ENCODE results near the gene SLC5A11.
"Not testable (repeated sequence)": the region's sequence is repeated elsewhere in the genome, so short reads cannot be mapped to it uniquely, and the experiment has no call there.

SLC5A11 gene, protein sequence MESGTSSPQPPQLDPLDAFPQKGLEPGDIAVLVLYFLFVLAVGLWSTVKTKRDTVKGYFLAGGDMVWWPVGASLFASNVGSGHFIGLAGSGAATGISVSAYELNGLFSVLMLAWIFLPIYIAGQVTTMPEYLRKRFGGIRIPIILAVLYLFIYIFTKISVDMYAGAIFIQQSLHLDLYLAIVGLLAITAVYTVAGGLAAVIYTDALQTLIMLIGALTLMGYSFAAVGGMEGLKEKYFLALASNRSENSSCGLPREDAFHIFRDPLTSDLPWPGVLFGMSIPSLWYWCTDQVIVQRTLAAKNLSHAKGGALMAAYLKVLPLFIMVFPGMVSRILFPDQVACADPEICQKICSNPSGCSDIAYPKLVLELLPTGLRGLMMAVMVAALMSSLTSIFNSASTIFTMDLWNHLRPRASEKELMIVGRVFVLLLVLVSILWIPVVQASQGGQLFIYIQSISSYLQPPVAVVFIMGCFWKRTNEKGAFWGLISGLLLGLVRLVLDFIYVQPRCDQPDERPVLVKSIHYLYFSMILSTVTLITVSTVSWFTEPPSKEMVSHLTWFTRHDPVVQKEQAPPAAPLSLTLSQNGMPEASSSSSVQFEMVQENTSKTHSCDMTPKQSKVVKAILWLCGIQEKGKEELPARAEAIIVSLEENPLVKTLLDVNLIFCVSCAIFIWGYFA

DNA sequence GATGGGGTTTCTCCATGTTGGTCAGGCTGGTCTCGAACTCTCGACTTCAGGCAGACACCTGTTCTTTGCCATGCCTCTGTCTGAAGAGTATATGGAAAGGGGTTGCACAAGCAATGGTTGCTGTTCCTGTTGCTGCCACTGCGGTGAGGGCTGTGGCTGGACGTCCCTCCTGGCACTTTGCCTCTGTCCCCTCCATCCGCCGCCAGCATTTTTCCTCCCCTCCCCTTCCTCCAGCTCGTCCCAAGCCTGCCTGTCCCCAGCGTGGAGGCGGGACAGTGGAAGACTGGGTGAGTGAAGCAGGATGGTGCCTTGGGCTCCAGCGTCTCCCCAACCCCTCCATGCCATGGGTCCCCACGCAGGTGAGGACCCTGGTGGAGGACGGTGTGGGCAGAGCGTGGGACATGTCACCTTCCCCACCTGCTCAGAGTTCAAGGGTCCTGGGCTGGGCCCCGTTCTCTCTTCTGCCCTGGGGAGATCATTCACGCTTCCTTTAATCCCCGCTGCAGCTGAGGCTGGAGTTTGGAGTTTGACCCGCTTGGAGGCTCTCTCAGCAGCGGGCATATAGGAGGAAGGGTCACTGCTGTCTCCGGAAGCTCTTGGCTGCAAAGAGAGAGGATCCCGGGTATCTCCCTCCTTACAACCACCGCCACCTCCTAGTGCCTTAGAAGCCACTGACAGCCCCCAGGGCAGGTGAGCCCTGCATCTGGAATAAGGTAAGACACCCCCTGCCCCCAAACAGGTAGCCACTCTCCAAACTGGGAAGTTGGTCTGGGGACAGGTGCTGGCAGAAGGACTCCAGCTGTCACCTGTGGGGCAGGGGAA is at the start of gene SLC5A11:
TSS of gene SLC5A11 (plus strand) at position 238 of the 822 bp plus-strand sequence. CDS start 12,681 bp downstream, outside the sequence.
- DNase-seq: no peak

DNA sequence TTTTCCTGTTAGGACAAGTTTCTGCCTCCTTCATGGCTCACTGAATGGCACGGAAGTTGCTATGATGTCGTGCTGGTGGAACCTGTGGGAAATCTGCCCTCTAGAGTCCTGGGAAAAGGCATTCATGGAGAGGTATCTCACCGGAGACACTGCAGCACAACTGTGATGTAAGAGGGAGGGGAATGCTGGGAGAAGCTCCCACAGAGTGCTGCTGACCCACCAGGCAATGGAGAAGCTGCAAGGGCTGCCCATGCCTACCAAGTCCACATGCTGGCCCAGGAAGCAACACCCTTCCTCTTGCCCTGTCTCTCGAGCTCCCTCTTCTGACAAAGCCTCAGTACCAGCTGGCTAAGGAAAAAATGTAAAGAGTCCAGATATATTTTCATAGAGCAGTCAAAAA is 45.2 kb upstream of the SLC5A11 start:
- no peak for DNase-seq

- DNase-seq: no peak
Observed at GRCh38 chr16:24801761-24802302, 43.9 kb upstream of the SLC5A11 start.

DNA sequence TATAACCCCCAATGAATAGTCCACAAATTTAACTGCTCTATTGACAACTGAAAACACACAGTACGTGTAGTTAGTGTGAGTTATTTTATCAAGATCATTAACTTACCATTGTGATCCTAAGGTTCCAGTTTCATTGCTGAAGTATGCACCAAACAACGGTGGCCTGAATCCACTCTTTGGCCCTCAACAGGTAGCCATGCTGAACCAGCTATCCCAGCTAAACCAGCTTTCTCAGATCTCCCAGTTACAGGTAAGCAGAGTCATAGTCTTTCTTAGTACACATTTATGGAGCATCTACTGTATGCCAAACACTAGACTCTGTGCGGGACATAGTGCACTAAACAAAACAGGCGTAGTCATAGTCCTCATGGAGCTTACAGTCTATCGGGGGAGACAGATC is 40.3 kb upstream of the SLC5A11 start:
- DNase-seq: no peak

DNA sequence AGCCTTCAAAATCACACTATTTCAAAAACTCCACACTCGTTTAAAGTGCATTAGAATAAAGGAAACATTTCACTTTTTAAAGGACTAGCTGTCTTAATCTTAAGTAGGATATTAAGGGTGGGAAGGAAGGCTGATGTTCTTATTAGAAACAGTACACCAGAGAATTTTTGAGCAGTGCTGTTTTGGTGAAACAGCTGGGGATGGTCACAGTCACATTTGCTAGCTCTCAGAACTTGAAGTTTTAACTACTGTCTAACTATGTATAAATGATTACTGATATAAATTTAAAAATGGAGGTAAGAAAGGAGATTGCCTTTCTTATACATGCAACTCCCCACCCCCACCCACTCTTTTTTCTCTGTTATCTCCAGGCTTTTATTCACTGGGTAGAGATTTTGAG is 38.5 kb upstream of the SLC5A11 start:
- DNase-seq: no peak

DNA sequence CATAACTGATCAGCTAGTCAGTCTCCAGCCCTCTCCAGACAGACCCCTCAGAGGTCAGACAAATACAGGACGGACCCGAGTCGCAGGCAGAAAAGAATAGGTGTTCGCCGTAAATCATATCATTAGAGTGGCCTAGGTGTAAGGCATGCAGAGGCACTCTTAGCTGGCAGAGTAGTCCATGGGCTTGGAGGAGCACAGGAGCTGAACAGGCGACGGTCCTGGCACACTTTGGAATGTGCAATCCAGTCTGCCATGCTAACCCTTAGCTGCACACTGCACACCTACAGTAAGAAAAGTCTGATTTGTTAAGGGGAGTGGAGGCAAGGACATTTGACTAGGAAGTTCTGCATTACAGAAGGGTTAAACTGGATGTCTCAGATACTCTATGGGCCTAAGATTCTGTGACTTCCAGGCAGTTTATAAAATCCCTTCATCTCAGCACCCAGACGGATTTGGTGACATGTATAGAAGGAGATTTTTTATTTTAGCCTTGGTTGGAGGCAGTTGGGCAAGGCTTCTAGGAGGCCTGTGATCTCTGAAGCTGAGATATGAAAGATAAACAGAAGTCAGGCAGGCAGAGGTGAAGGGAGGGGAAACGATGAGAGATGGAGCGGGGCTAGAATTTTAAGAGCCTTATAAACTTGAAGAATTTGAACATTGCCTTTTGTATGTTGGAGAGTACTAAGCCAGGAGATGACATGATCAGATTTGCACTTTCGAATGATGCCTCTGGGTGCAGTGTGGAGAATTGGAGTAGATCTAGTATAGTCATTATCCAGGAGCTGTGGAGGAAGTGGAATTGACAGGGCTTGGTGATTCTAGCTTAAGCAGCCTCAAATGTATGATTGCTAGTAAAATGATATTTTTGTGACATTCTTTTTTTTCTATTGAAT is 34.6 kb upstream of the SLC5A11 start:
- no peak for DNase-seq

- not testable (repeated sequence) for DNase-seq
Observed at GRCh38 chr16:24812813-24813212, 33.0 kb upstream of the SLC5A11 start.

DNA sequence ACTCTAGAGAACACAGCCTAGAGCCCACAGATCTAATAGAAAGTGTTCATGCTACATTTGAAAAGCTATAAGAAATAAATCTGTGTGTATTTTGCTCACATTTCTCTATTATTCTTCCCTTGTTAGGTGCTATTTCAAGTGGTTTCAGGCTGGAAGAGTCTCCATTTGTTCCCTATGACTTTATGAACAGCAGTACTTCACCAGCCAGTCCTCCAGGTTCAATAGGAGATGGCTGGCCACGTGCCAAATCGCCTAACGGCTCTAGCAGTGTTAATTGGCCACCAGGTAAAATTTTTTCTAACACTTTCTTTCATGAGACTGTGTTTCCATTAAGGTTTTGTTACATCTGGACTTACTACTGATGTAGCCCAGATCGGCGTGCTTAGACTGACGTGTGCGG is 30.7 kb upstream of the SLC5A11 start:
- DNase-seq: no peak

- DNase-seq: no peak
Observed at GRCh38 chr16:24816688-24817087, 29.1 kb upstream of the SLC5A11 start.

DNA sequence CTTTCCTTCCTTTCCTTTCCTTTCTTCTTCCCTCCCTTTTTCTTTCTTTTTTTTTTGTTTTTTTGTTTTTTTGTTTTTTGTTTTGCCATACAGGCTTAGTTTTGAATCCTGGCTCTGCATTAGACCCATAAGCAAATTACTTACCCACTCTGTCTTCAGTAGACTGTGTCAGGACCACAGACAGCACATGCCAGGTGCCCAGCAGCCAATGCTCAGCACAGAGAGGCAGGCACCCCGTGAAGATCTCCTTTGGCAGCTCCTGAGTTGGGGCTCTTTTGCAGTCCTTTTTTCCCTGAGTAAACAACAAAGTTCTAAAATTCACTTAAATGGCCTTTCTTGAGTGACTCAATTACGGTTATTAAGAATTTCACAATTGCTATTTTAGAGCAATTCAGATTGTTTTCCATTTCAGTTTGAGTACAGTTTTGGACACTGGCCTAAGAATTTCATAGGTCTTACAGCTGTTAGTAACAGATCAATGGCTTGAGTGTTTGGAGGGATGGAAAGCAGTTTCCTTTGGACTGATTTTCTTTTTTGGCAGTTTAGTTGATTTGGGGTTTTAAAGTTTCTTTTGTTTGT is 26.2 kb upstream of the SLC5A11 start:
- DNase-seq: no peak

DNA sequence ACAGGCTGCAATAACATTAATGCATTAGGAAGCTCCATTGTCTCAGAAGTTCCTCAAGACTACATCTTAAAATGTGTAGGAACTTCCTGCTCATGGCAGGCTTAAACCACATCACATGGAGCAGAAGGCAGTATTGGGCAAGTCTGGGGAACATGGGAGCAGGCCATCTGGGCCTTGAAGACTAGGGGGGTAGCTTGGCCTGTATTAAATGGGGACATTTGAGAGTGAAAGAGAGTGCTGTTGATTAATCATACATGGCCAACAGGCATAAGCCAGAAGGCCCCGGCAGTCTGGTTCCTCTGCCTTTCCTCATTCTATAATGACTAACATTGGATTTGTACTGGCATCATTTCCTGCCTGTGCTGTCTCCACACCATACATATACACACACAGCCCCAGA is 25.2 kb upstream of the SLC5A11 start:
- DNase-seq: no peak

- DNase-seq: no peak
Observed at GRCh38 chr16:24821129-24821528, 24.6 kb upstream of the SLC5A11 start.

DNA sequence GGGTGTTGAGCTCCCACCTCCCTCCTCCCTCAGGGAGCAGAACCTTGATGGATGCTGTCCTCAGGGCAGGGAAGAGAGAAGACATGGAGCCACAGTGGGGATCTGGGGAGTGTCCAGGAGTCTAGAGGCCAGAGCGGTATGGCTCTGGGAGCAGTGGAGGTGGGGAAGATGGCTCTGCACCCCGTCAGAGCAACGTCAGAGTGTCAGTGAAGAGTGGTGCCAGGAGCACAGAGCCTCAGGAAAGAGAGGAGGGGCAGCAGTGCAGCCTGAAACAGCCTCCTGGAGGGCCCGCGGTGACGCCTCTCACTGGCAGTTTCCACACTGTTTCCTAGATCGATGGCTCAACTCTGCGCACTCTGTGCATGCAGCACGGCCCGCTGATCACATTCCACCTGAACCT is 23.2 kb upstream of the SLC5A11 start:
- DNase-seq: no peak

DNA sequence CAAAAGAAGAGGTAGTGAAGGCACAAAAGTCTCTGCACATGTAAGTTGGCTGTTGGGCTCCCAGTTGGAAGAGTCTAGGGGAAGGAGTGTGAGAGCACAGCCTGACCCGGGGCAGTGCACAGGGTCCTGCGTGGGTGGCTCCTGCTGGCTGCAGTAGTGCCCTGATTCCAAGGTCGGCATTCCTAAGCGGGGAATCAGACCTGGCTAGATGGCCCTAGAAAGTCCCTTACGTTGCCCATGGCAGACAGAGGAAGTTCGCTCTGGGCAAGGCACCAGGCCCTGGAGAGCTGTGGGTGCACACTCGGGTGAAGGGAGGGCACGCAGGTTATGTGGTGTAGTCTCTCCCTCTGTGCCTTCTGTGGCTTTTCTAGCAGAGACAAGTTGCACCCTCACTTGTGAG is 22.8 kb upstream of the SLC5A11 start:
- no peak for DNase-seq

DNA sequence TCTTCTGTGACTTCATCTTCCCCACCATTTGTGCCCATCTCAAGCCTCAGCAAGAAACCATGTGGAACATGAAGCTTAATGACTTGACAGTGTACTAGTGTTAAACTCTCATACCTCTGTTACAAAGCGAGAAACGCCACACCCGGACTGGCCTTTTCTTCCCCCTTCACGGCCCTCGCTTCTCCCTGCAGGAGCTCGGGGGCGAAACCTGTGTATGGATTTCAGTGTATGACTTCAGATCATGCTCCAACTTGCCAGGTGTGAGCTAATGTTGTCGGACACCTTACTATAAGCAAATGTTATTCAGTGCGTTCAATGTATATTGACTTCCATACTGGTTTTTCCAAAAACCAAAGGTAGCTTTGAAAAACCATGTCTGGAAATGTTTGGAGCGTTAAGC is 20.1 kb upstream of the SLC5A11 start:
- DNase-seq: no peak

- DNase-seq: no peak
Observed at GRCh38 chr16:24826096-24826690, 19.6 kb upstream of the SLC5A11 start.

DNA sequence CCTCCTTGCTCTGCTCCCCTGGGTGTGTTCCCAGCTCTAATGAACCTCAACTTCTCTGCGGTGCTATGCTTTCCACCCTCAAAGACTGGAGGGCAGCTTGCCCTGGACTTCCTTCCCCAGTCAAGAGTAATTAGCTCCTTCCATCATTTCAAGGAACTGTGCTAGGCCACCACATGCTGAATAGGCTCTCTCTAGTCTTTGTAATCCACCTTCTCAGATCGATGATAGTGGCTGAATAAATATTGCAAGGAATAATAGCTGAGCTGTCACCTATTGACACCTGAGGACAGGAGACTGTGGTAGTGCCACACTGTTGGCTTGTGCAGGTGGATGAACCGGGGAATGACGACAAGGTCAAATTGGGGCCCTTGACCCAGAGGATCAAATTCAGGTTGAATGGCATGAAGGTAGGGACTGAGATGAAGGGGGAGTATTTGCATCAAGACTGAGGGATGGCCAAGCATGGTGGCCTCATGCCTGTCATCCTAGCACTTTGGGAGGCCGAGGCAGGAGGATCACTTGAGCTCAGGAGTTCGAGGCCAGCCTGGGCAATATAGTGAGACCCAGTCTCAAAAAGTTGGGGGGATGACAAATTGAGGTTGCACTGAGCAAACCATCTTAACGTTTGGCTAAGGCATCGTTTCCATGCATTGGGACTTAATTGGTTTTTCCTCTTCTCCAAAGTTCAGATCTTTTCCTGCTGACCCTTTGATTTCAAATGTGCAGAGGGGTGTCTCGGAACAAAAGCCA is 18.8 kb upstream of the SLC5A11 start:
- DNase-seq: no peak

DNA sequence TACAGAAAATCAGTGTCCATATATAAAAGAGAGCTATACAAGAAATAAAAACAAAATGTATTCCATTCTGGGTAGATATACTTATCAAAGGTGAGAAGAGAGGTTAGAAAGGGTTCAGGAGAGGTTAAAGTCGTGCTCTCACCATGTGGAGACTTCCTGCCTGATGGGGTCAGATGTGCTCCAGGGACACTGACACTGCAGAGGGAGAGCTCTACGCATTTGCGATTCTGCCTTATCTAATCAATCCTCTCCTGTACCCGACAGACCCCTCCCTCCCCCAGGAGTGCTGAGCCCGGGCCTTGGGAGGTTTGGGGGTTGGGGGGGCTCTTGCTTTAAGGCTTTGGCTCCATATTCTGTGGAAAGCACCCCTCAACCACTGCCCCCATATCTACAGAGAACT is 16.6 kb upstream of the SLC5A11 start:
- DNase-seq: no peak

GRCh38 chr16:24833352-24833751 is 12.4 kb upstream of the SLC5A11 start:
- no peak for DNase-seq

DNA sequence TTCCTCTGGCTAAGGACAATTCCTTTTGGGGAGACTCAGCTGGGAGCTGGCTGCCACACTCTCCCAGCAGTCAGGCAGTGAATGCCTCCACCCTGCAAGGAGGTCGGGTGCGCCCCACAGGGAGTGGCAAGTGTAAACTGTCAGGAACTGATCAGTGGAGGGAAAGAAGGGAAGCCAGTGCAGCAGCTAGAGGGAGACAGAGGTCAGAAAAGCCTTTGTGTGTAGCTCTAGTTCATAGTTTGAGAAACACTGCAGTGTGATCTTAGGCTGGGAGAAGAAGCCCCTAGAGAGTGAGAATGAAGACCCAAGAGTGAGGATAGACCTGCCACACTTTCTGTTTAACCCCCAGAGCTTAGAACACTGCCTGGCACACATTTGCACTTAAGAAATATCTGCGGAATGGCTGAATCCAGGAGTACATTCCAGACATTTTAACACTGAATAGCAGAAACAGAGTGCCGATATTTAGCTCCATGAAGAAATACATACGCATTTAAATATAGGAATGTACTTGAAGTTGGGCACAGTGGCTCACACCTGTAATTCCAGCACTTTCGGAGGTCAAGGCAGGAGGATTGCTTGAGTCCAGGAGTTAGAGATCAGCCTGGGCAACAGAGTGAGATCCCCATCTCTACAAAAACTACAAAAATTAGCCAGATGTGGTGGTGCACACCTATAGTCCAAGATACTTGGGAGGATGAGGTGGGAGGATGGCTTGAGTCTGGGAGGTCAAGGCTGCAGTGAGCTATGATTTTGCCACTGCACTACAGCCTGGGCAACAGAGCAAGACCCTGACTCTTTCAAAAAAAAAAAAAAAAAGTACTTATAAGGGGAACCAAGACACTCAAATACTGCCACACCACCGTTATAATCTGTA is 11.1 kb upstream of the SLC5A11 start:
- peak; percentile 12 for DNase-seq
